GM18867 (cell line): ENCODE results near the gene C1orf74.
A peak's percentile ranks its signal among the peaks of the same experiment; 100 is the strongest.

Experiments used
- ATAC-seq: cut with Tn5 transposase; IDR thresholded peaks from one replicate; pipeline ENCODE4 v1.9.1; 2021; ENCODE audit warnings: mild to moderate bottlenecking, moderate library complexity; ENCODE audit not compliant: unreplicated experiment

Gene C1orf74

GRCh38 chr1:209772126-209772525 lies 12.2 kb downstream of the C1orf74 start:
- no peak for ATAC-seq

GRCh38 chr1:209770636-209771415 lies 13.5 kb downstream of the C1orf74 start:
- no peak for ATAC-seq

GRCh38 chr1:209769971-209770370 lies 14.4 kb downstream of the C1orf74 start:
- no peak for ATAC-seq

DNA sequence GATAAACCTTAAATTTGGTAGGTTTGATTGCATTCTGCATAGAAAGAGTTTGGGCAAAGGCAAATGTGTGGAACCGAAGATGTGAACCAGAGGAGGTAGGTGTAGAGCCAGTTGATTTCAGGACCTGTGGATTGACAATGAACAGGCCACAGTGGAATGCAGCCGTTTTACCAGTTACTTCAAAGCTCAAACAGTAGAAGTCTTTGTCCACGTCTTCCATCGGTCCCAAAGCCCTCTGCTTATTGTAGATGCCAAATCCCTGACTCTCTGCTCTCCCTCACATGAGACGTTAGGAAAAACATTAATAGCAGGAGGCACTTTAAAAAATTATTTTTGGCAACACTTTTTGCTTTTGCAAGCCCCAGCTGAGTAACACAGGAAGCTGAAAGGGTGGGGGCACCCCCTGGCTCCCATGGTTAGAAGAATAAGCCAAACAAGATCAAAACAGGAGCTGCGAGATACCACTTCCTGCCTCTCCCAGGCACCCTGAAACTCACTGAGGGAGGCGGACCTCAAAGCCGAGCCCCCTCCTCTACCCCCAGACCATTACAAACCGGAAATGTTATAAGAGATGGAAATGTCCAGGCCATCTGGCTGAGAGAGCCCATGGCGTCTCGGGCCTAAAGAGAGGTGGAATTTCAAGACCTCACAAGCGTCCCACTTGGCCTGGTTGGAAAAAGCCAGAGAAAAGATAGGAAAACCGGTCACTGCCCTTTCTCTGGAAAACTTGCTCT lies 15.0 kb downstream of the C1orf74 start:
- ATAC-seq: peak; percentile 69

GRCh38 chr1:209768354-209768774 lies 16.0 kb downstream of the C1orf74 start:
- ATAC-seq: peak; percentile 88

GRCh38 chr1:209767706-209768105 lies 16.7 kb downstream of the C1orf74 start:
- no peak for ATAC-seq

DNA sequence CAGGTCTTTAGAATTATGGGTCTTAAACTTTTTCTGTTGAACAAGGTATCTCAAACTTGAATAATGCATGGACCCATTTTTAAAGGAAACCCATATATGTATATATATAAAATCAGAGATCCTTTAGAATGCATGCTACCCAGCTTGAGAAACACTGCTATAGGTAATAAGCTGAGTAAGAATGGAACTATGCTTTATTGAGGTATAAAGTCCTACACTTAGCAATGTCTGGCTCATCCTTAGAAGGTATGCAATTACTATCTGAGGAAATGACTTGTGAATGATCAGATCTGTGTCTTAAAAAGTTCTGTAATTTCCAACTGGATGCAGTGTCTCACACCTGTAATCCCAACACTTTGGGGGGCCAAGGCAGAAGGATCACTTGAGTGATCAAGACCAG lies 17.3 kb downstream of the C1orf74 start:
- no peak for ATAC-seq

GRCh38 chr1:209766051-209766450 lies 18.3 kb downstream of the C1orf74 start:
- no peak for ATAC-seq

GRCh38 chr1:209761011-209761635 lies 23.2 kb downstream of the C1orf74 start:
- ATAC-seq: no peak

- no peak for ATAC-seq
Observed at GRCh38 chr1:209759829-209760359, 24.5 kb downstream of the C1orf74 start.

- no peak for ATAC-seq
Observed at GRCh38 chr1:209758400-209758799, 26.0 kb downstream of the C1orf74 start.

- peak; percentile 33 for ATAC-seq
Observed at GRCh38 chr1:209756615-209757445, 27.5 kb downstream of the C1orf74 start.

GRCh38 chr1:209755926-209756614 lies 28.3 kb downstream of the C1orf74 start, which contains the start of gene TRAF3IP3:
Gene TRAF3IP3 (plus strand): TSS chr1:209756053. CDS start chr1:209760040, 3,987 bp downstream.
- ATAC-seq: peak; percentile 77

DNA sequence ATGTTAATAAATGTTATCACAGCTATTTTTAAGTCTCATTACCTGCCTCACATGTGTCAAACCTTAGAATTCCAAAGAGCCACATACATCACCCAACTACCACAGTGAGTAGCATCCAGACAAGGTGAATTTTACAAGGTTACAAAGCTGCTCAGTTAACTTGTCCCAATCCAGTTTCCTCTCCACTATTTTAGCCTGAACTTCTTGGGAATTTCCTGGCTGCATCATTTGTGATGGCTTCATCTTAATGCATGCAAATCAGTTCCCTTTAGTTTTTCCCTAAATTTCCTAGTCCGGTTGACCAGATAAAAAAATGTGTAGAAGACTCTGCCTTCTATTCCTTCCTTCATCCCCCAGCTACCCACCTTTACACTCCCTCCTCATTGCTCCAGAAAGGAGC lies 29.1 kb downstream of the C1orf74 start:
- ATAC-seq: no peak

GRCh38 chr1:209752890-209753289 lies 31.5 kb downstream of the C1orf74 start:
- ATAC-seq: no peak

GRCh38 chr1:209751627-209752231 lies 32.6 kb downstream of the C1orf74 start:
- peak; percentile 49 for ATAC-seq

- ATAC-seq: no peak
Observed at GRCh38 chr1:209749670-209750323, 34.6 kb downstream of the C1orf74 start.

DNA sequence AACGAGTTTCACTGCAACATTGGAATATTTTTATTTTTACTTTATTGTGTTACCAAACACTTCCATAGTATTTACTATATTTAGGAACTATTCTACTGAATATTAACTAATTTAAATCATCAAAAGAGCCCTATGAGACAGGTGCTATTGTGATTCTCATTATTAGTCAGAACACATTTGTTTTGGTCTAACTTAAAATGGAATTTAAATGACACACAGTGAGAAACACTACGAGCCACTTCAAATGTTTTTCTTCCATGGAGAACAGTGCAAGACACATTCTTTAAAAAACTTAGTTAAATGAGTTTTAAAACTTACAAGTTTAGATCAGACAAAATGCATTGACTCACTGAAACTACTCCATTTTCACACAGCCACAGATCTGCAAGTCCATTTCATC lies 35.2 kb downstream of the C1orf74 start:
- ATAC-seq: no peak

DNA sequence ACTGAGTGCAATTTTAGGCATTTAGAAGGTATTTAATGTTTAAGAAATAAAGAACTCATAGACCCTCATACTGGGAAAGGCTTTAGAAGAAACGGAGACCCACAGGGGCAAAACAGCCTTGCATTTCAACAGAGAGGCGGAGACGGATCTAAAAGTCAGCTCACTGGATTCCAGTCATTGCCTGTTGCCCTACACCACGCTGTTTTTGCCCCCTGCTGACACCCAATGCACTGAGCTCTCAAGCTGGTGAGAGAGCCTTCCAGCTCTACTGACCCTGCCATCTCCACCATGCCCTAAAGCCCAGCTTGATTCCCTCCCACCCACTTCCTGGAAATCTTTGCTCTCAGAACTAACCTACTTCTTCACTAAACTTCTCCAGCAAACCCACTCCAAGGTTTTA lies 35.7 kb downstream of the C1orf74 start:
- ATAC-seq: no peak
